ENCODE measurements around the gene GJD2. TPM values are rescaled to one million over a fixed set of nuclear protein-coding genes. Genes with fewer than 3 reads are reported as not detected.

GJD2 gene
- total and polyA plus RNA-seq, 4 donors = not detected

DNA sequence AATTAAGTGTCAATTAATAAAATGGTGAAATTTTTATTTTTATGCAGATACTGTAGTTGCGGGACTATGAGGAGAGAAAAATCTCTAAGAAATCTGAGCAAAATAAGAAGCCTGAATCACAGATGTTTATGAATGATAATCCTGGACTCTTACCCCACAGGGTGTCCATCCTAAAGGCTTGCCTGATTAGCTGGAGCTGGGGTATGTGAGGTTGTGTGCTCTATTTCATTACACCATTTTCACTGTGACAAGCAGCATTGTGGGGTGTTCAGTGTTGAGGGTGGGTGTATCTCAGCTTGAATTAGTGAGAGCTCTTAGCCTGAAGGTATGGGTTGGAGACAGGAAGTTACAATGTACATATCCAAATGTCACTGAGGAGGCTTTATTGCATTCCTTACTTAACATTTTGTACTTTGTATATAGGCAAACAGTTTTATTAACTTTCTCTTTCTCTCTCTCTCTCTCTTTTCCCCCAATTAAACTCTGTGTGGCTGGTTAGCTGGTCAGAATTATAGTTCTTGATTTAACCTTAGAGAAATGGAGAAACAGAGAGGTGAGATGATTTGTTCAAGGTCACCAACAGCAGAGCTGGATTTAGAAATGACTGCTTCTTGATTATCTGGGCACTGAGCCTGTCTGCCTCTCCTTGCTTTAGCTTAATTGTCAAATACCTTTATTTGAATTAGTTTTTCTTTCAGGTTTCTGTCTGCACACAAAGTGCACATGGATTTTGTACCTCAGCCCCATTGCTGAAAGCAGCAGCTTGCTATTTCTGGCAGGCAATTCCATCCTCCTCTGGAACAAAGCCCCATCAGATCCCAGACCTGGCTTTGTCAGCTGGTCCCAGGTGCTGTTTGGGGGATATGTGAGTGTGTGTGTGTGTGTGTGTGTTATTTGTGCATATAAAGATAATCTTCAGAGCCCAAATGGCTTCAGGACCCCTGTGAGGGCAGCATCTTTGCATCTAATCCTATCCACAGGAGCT is 35.8 kb downstream of the GJD2 start:
- H3K27ac ChIP-seq (ENCODE audit: low read depth in 1 of 2, low read length in 2 of 2) = no peak overlapping the region
- TF ChIP-seq HNF4A (conservative IDR thresholded peaks at IDR 0.05) (peak; percentile 37 to 38), RXRA (IDR thresholded peaks at IDR 0.05) (peak; percentile 5 to 24), SP1 (IDR thresholded peaks at IDR 0.05) (peak; percentile 16), GABPA (IDR thresholded peaks at IDR 0.05 in 1 of 2, conservative IDR thresholded peaks at IDR 0.05 in 1 of 2) (no peak), RAD21 (IDR thresholded peaks at IDR 0.05) (peak in 1 of 2 donors; percentile 5), YY1 (IDR thresholded peaks at IDR 0.05) (no peak)
- no peak overlapping the region for H3K9ac ChIP-seq (ENCODE audit: low read depth in 1 of 2, low read length in 2 of 2)
- H3K36me3 ChIP-seq (ENCODE audit: control insufficient read depth in 4 of 4, insufficient read depth in 3 of 4, low read depth in 1 of 4, low read length in 3 of 4) = no peaks in the 10 kb centered on the region
- H3K27me3 ChIP-seq (ENCODE audit: control insufficient read depth in 4 of 4, insufficient read depth in 4 of 4, low read length in 3 of 4) = no peaks in the 10 kb centered on the region
- peaks cover 6 to 55% (median 47%) of the 10 kb centered on the region in 4 donors for H3K4me1 ChIP-seq (ENCODE audit: control insufficient read depth in 4 of 4, insufficient read depth in 4 of 4, low read length in 3 of 4)
- WGBS = 97% methylated on average over 1 of the region's 1 CpG
- H3K4me3 ChIP-seq (ENCODE audit: low read depth in 1 of 3, low read length in 3 of 3) = no peak overlapping the region
- H3K9me3 ChIP-seq (ENCODE audit: control insufficient read depth in 4 of 4, low read length in 3 of 4) = no peaks in the 10 kb centered on the region
- no peak for DNase-seq (ENCODE audit: low spot score)

GRCh38 chr15:34717729-34718128 is 37.1 kb downstream of the GJD2 start:
- H3K4me3 ChIP-seq (ENCODE audit: low read depth in 1 of 3, low read length in 3 of 3) = no peak overlapping the region
- WGBS = 58% methylated on average over 2 of the region's 2 CpGs

More at GRCh38 chr15:34717729-34718128, 37.1 kb downstream of the GJD2 start:
- Histone ChIP-seq H3K9ac (ENCODE audit: low read depth in 1 of 2, low read length in 2 of 2) (no peak overlapping the region), H3K36me3 (ENCODE audit: control insufficient read depth in 4 of 4, insufficient read depth in 3 of 4, low read depth in 1 of 4, low read length in 3 of 4) (no peaks in the 10 kb centered on the region), H3K4me1 (ENCODE audit: control insufficient read depth in 4 of 4, insufficient read depth in 4 of 4, low read length in 3 of 4) (peaks cover 6 to 53% (median 45%) of the 10 kb centered on the region in 4 donors), H3K27me3 (ENCODE audit: control insufficient read depth in 4 of 4, insufficient read depth in 4 of 4, low read length in 3 of 4) (no peaks in the 10 kb centered on the region), H3K9me3 (ENCODE audit: control insufficient read depth in 4 of 4, low read length in 3 of 4) (no peaks in the 10 kb centered on the region), H3K27ac (ENCODE audit: low read depth in 1 of 2, low read length in 2 of 2) (no peak overlapping the region)
- TF ChIP-seq, protein P1, sequence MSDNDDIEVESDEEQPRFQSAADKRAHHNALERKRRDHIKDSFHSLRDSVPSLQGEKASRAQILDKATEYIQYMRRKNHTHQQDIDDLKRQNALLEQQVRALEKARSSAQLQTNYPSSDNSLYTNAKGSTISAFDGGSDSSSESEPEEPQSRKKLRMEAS (IDR thresholded peaks at IDR 0.05) = no peak
- TF ChIP-seq YY1 (IDR thresholded peaks at IDR 0.05) (no peak), FOXA1 (IDR thresholded peaks at IDR 0.05) (no peak), NR2F2 (IDR thresholded peaks at IDR 0.05) (no peak), HNF4A (conservative IDR thresholded peaks at IDR 0.05) (no peak), ATF3 (IDR thresholded peaks at IDR 0.05) (no peak), CTCF (IDR thresholded peaks at IDR 0.05; ENCODE audit: low read depth, low read length, missing input control) (no peak)
- TF ChIP-seq, protein P2, sequence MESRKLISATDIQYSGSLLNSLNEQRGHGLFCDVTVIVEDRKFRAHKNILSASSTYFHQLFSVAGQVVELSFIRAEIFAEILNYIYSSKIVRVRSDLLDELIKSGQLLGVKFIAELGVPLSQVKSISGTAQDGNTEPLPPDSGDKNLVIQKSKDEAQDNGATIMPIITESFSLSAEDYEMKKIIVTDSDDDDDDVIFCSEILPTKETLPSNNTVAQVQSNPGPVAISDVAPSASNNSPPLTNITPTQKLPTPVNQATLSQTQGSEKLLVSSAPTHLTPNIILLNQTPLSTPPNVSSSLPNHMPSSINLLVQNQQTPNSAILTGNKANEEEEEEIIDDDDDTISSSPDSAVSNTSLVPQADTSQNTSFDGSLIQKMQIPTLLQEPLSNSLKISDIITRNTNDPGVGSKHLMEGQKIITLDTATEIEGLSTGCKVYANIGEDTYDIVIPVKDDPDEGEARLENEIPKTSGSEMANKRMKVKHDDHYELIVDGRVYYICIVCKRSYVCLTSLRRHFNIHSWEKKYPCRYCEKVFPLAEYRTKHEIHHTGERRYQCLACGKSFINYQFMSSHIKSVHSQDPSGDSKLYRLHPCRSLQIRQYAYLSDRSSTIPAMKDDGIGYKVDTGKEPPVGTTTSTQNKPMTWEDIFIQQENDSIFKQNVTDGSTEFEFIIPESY (IDR thresholded peaks at IDR 0.05) = no peak
- DNase-seq (ENCODE audit: low spot score) = no peak
